PC-3 (cell line): Measurements from ENCODE around the gene SNED1. TPM values are rescaled to one million over a fixed set of nuclear protein-coding genes. Genes with fewer than 3 reads are reported as not detected.

Source experiments
- ATAC-seq: fragments of 200-7000 bp; cut with Tn5 transposase; 2 replicates; pipeline ENCODE4 v1.9.1; 2020; ENCODE audit warnings: mild to moderate bottlenecking, moderate library complexity
- BruUV-seq: library from RNA; stranded (reverse); fragments of 400-500 nt; replicated peaks from 2 replicates; lab custom pipeline; 2021; lab: Mats Ljungman, UMichigan
- CTCF ChIA-PET: fragments of 300-600 bp; sonication (Branson Sonifier 250); formaldehyde crosslinking; loops from one replicate; lab custom pipeline; 2022; ENCODE audit warnings: antibody characterized with exemption; lab: Charles Lee
- POLR2A ChIA-PET: fragments of 300-600 bp; sonication (Branson Sonifier 250); formaldehyde crosslinking; loops from one replicate; lab custom pipeline; 2022; ENCODE audit warnings: antibody characterized with exemption; ENCODE audit not compliant: unreplicated experiment; lab: Charles Lee
- DNase-seq: peaks from one replicate; pipeline ENCODE4 v3.0.0-alpha.2; 2015
- H2AFZ ChIP-seq: fragments of 300-600 bp; sonication (generic); 2 replicates; pipeline ENCODE4 v1.6.0; 2016; ENCODE audit warnings: antibody characterized with exemption, low read length
- H3F3A ChIP-seq: fragments of 300-600 bp; sonication (generic); one replicate; pipeline ENCODE4 v1.6.0; 2017; ENCODE audit warnings: antibody characterized with exemption, low read length, control low read depth, mild to moderate bottlenecking; ENCODE audit not compliant: unreplicated experiment
- H3K27ac ChIP-seq: fragments of 300-600 bp; sonication (generic); 2 replicates; pipeline ENCODE4 v1.5.1; 2016; ENCODE audit warnings: mild to moderate bottlenecking, low read length
- H3K27me3 ChIP-seq: fragments of 300-600 bp; sonication (generic); 2 replicates; pipeline ENCODE4 v1.6.1; 2016; ENCODE audit warnings: low read length, mixed read lengths
- H3K36me3 ChIP-seq: fragments of 300-600 bp; sonication (generic); 2 replicates; pipeline ENCODE4 v1.6.1; 2016; ENCODE audit warnings: low read depth, mixed run types, low read length, mixed read lengths
- H3K4me1 ChIP-seq: fragments of 300-600 bp; sonication (generic); 2 replicates; pipeline ENCODE4 v1.5.1; 2016; ENCODE audit warnings: low read length; ENCODE audit not compliant: insufficient read depth
- H3K4me2 ChIP-seq: fragments of 300-600 bp; sonication (generic); 2 replicates; pipeline ENCODE4 v1.6.0; 2016; ENCODE audit warnings: low read length
- H3K4me3 ChIP-seq: fragments of 300-600 bp; sonication (generic); 2 replicates; pipeline ENCODE4 v1.5.1; 2016; ENCODE audit warnings: mild to moderate bottlenecking, low read length, mixed read lengths
- H3K79me2 ChIP-seq: fragments of 300-600 bp; sonication (generic); 2 replicates; pipeline ENCODE4 v1.6.1; 2017; ENCODE audit warnings: low read length, mixed read lengths
- H3K9ac ChIP-seq: fragments of 300-600 bp; sonication (generic); 2 replicates; pipeline ENCODE4 v1.6.0; 2016; ENCODE audit warnings: mild to moderate bottlenecking, low read length
- H3K9me2 ChIP-seq: fragments of 300-600 bp; sonication (generic); replicated peaks from 2 replicates; pipeline ENCODE4 v1.6.1; 2016; ENCODE audit warnings: mixed run types, low read length, mixed read lengths
- H3K9me3 ChIP-seq: fragments of 300-600 bp; sonication (generic); 2 replicates; pipeline ENCODE4 v1.6.1; 2016; ENCODE audit warnings: low read length, mixed read lengths
- H4K20me1 ChIP-seq: fragments of 300-600 bp; sonication (generic); 2 replicates; pipeline ENCODE4 v1.6.1; 2016; ENCODE audit warnings: low read length, mixed read lengths
- CTCF ChIP-seq: fragments of 300-600 bp; sonication (generic); conservative IDR thresholded peaks from 2 replicates; pipeline ENCODE4 v1.5.1; 2017; ENCODE audit warnings: antibody characterized with exemption, low read depth, mild to moderate bottlenecking, low read length
- EZH2 ChIP-seq: fragments of 300-600 bp; sonication (generic); IDR thresholded peaks from one replicate; pipeline ENCODE4 v1.6.1; 2017; ENCODE audit warnings: antibody characterized with exemption, mild to moderate bottlenecking, low read length; ENCODE audit not compliant: unreplicated experiment
- EZH2phosphoT487 ChIP-seq: fragments of 300-600 bp; sonication (generic); IDR thresholded peaks from 2 replicates; pipeline ENCODE4 v1.6.1; 2018; ENCODE audit warnings: mild to moderate bottlenecking, antibody characterized with exemption, low read length, borderline replicate concordance
- intact Hi-C: fragments of 100-400 bp; cut with micrococcal nuclease; formaldehyde crosslinking; loops from 2 replicates; pipeline ENCODE4 v1.9.0; 2023
- total RNA-seq: library from RNA; depleted of rRNA; stranded (reverse); fragments of >200 nt; gene quantifications from 2 replicates; pipeline ENCODE4 v1.2.3, GENCODE V29; 2014

Gene SNED1
- total RNA-seq, 1 experiment from 2014 or later: 0.66 TPM

DNA sequence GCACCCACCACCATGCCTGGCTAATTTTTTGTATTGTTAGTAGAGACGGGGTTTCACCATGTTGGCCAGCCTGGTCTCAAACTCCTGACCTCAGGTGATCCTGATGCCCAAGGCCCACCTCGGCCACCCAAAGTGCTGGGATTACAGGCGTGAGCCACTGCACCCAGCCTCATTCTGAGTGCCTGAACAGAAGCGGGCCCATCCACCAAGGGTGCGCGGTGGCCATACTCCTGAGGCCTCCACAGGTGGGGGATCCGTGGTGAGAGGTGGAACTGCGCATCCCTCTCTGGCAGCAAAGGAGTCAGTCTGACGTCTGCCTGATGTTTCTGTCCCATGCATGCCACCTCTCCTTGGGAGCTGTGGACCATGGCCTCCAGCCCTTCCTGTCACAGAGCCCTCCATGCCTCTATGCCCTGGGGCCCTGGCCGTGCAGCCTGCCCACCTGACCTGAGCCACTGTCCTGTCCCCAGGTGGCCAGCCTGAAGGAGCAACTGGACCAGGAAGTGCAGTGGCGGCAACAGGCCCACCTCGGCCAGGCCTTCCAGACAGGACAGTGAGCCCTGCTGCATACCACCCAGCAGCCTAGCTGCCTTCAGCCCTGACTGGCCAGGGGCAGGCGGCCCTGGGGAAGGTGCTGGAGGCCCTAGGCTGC is 7.6 kb upstream of the SNED1 start:
- Histone ChIP-seq H3F3A (no peaks in the 10 kb centered on the region), H3K4me1 (peaks cover 15% of the 10 kb centered on the region), H3K4me2 (no peak overlapping the region), H3K9ac (no peak overlapping the region), H3K9me3 (no peaks in the 10 kb centered on the region), H3K4me3 (no peak overlapping the region), H3K9me2 (no peaks in the 10 kb centered on the region), H3K36me3 (no peaks in the 10 kb centered on the region), H4K20me1 (no peaks in the 10 kb centered on the region), H2AFZ (no peak overlapping the region), H3K79me2 (no peaks in the 10 kb centered on the region), H3K27ac (no peak overlapping the region), H3K27me3 (no peaks in the 10 kb centered on the region)
- TF ChIP-seq EZH2: no peak
- POLR2A ChIA-PET: no interaction called here
- intact Hi-C loops: loop anchor here (10.0 kb wide), 1 partner anchor 76 kb away; no protein-coding TSS in a partner anchor
- DNase-seq (no peak), ATAC-seq (no peak)
- BruUV-seq: no TSS peak
- CTCF ChIA-PET: no interaction called here

- H3K4me1 ChIP-seq: peaks cover 15% of the 10 kb centered on the region
- H3K4me3 ChIP-seq: no peak overlapping the region
- ATAC-seq: peak; percentile 93
- no peaks in the 10 kb centered on the region for H3K36me3 ChIP-seq
- no peaks in the 10 kb centered on the region for H3K79me2 ChIP-seq
- BruUV-seq: no TSS peak
- CTCF ChIA-PET: no interaction called here
- DNase-seq: peak; percentile 94
- peak overlapping the region; percentile 60 for H3K4me2 ChIP-seq
- TF ChIP-seq EZH2phosphoT487 (no peak), EZH2 (no peak), CTCF (no peak)
- no peaks in the 10 kb centered on the region for H3K9me3 ChIP-seq
- H3K27ac ChIP-seq: peak overlapping the region; percentile 39; the same call in 1 of the 2 replicates
- no peaks in the 10 kb centered on the region for H3K27me3 ChIP-seq
- H3F3A ChIP-seq: no peaks in the 10 kb centered on the region
- no peak overlapping the region for H3K9ac ChIP-seq
- no peaks in the 10 kb centered on the region for H4K20me1 ChIP-seq
- intact Hi-C loops: loop anchor here (10.0 kb wide), 1 partner anchor 77 kb away; no protein-coding TSS in a partner anchor
- no peaks in the 10 kb centered on the region for H3K9me2 ChIP-seq
- POLR2A ChIA-PET: interaction anchor here (0.5 kb wide), 1 partner anchor 29 kb away, joined by 3 read pairs; no protein-coding TSS in a partner anchor
- peak overlapping the region; percentile 77 for H2AFZ ChIP-seq
Measured at GRCh38 chr2:240991378-240992263, 6.8 kb upstream of the SNED1 start.

- no TSS peak for BruUV-seq
- H3K4me2 ChIP-seq: no peak overlapping the region
- TF ChIP-seq EZH2 (no peak), CTCF (no peak), EZH2phosphoT487 (no peak)
- no peaks in the 10 kb centered on the region for H4K20me1 ChIP-seq
- DNase-seq: no peak
- H3K4me1 ChIP-seq: peaks cover 15% of the 10 kb centered on the region
- no peaks in the 10 kb centered on the region for H3K79me2 ChIP-seq
- H3F3A ChIP-seq: no peaks in the 10 kb centered on the region
- H3K9me3 ChIP-seq: no peaks in the 10 kb centered on the region
- ATAC-seq: no peak
- H2AFZ ChIP-seq: peak overlapping the region; percentile 77
- intact Hi-C loops: loop anchor here (10.0 kb wide), 1 partner anchor 78 kb away; no protein-coding TSS in a partner anchor
- no peaks in the 10 kb centered on the region for H3K27me3 ChIP-seq
- H3K36me3 ChIP-seq: no peaks in the 10 kb centered on the region
- no peak overlapping the region for H3K4me3 ChIP-seq
- H3K9me2 ChIP-seq: no peaks in the 10 kb centered on the region
- ChIA-PET POLR2A (no interaction called here), CTCF (no interaction called here)
- no peak overlapping the region for H3K27ac ChIP-seq
- H3K9ac ChIP-seq: no peak overlapping the region
Measured at GRCh38 chr2:240992572-240993291, 5.7 kb upstream of the SNED1 start.
